ENCODE measurements around the gene PNLDC1. TPM values are rescaled to one million over a fixed set of nuclear protein-coding genes. Genes with fewer than 3 reads are reported as not detected.
"Not testable (repeated sequence)": the region's sequence is repeated elsewhere in the genome, so short reads cannot be mapped to it uniquely, and the experiment has no call there.

PNLDC1 gene
- total and polyA plus RNA-seq, 4 donors = 0.08 to 3.1 (median 0.58) TPM; not detected in 1

DNA sequence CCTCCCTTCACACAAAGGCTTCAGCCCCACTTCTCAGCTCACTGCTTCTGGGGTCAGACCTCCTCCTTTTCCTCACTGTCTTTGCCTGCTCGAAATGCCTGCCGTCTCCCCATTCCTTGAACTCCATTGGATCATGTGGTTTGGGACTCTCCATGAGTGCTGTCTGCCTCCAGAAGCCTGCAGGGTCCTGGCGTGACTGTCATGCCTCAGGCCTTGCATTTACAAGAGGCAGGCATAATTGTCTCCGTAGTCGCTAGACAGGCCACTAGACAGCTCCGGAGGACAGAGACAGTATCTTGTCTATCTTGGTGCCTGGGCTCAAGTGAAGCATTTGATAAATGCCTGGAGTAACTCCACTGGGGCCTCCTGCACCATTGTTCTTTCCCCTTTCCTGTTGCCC lies 15.3 kb downstream of the PNLDC1 start:
- no peak overlapping the region for H3K4me3 ChIP-seq (ENCODE audit: low read depth in 1 of 3, low read length in 3 of 3)
- no peak overlapping the region for H3K9ac ChIP-seq (ENCODE audit: low read depth in 1 of 2, low read length in 2 of 2)
- no peak for DNase-seq (ENCODE audit: low spot score)
- no peaks in the 10 kb centered on the region for H3K9me3 ChIP-seq (ENCODE audit: control insufficient read depth in 4 of 4, low read length in 3 of 4)
- no peaks in the 10 kb centered on the region for H3K4me1 ChIP-seq (ENCODE audit: control insufficient read depth in 4 of 4, insufficient read depth in 4 of 4, low read length in 3 of 4)
- no peaks in the 10 kb centered on the region for H3K36me3 ChIP-seq (ENCODE audit: control insufficient read depth in 4 of 4, insufficient read depth in 3 of 4, low read depth in 1 of 4, low read length in 3 of 4)
- no peak for TF ChIP-seq ZBTB33 (IDR thresholded peaks at IDR 0.05)
- no peak for TF ChIP-seq HNF4A (conservative IDR thresholded peaks at IDR 0.05)
- no peak for TF ChIP-seq FOXA2 (IDR thresholded peaks at IDR 0.05)
- no peak for TF ChIP-seq NR2F2 (IDR thresholded peaks at IDR 0.05)
- no peak overlapping the region for H3K27ac ChIP-seq (ENCODE audit: low read depth in 1 of 2, low read length in 2 of 2)
- H3K27me3 ChIP-seq (ENCODE audit: control insufficient read depth in 4 of 4, insufficient read depth in 4 of 4, low read length in 3 of 4) = no peaks in the 10 kb centered on the region
- WGBS = 93% methylated on average over 6 of the region's 6 CpGs

DNA sequence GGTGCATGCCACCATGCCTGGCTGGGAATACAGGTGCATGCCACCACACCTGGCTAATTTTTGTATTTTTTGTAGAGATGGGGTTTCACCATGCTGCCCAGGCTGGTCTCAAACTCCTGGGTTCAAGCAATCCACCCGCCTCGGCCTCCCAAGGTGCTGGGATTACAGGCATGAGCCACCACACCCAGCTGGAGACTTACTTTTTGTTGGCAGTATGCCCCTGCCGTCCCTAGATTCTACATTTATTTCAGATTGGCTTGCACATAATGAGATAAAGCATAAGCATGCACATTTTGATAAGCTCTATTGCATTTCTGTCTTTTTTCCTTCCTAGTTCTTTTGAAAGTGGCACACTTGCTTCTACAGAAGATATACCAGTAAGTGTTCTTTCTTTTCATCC lies 16.7 kb downstream of the PNLDC1 start:
- not testable (repeated sequence) for H3K27me3 ChIP-seq (ENCODE audit: control insufficient read depth in 4 of 4, insufficient read depth in 4 of 4, low read length in 3 of 4); H3K36me3 ChIP-seq (ENCODE audit: control insufficient read depth in 4 of 4, insufficient read depth in 3 of 4, low read depth in 1 of 4, low read length in 3 of 4); H3K9ac ChIP-seq (ENCODE audit: low read depth in 1 of 2, low read length in 2 of 2); H3K27ac ChIP-seq (ENCODE audit: low read depth in 1 of 2, low read length in 2 of 2); H3K4me1 ChIP-seq (ENCODE audit: control insufficient read depth in 4 of 4, insufficient read depth in 4 of 4, low read length in 3 of 4); H3K4me3 ChIP-seq (ENCODE audit: low read depth in 1 of 3, low read length in 3 of 3); H3K9me3 ChIP-seq (ENCODE audit: control insufficient read depth in 4 of 4, low read length in 3 of 4); DNase-seq (ENCODE audit: low spot score)
- WGBS = 85% methylated on average over 3 of the region's 3 CpGs

- Histone ChIP-seq H3K9me3 (ENCODE audit: control insufficient read depth in 4 of 4, low read length in 3 of 4) (no peaks in the 10 kb centered on the region), H3K4me1 (ENCODE audit: control insufficient read depth in 4 of 4, insufficient read depth in 4 of 4, low read length in 3 of 4) (no peaks in the 10 kb centered on the region), H3K27ac (ENCODE audit: low read depth in 1 of 2, low read length in 2 of 2) (no peak overlapping the region), H3K27me3 (ENCODE audit: control insufficient read depth in 4 of 4, insufficient read depth in 4 of 4, low read length in 3 of 4) (no peaks in the 10 kb centered on the region), H3K4me3 (ENCODE audit: low read depth in 1 of 3, low read length in 3 of 3) (no peak overlapping the region), H3K36me3 (ENCODE audit: control insufficient read depth in 4 of 4, insufficient read depth in 3 of 4, low read depth in 1 of 4, low read length in 3 of 4) (no peaks in the 10 kb centered on the region), H3K9ac (ENCODE audit: low read depth in 1 of 2, low read length in 2 of 2) (no peak overlapping the region)
- no peak for DNase-seq (ENCODE audit: low spot score)
- TF ChIP-seq EGR1 (IDR thresholded peaks at IDR 0.05; ENCODE audit: low read depth in 2 of 2) (no peak), FOXA2 (IDR thresholded peaks at IDR 0.05) (no peak), HNF4A (conservative IDR thresholded peaks at IDR 0.05) (no peak), ZBTB33 (IDR thresholded peaks at IDR 0.05) (no peak), RXRA (IDR thresholded peaks at IDR 0.05) (no peak), MAX (IDR thresholded peaks at IDR 0.05) (no peak), SP1 (IDR thresholded peaks at IDR 0.05) (no peak), TAF1 (conservative IDR thresholded peaks at IDR 0.05) (no peak)
- 90% methylated on average over 23 of the region's 23 CpGs for WGBS
These were observed 18.1 kb downstream of the PNLDC1 start for GRCh38 chr6:159817951-159818739.

Data from liver (tissue), 9 donors.